ENCODE measurements around the gene MACROH2A1.

DNA sequence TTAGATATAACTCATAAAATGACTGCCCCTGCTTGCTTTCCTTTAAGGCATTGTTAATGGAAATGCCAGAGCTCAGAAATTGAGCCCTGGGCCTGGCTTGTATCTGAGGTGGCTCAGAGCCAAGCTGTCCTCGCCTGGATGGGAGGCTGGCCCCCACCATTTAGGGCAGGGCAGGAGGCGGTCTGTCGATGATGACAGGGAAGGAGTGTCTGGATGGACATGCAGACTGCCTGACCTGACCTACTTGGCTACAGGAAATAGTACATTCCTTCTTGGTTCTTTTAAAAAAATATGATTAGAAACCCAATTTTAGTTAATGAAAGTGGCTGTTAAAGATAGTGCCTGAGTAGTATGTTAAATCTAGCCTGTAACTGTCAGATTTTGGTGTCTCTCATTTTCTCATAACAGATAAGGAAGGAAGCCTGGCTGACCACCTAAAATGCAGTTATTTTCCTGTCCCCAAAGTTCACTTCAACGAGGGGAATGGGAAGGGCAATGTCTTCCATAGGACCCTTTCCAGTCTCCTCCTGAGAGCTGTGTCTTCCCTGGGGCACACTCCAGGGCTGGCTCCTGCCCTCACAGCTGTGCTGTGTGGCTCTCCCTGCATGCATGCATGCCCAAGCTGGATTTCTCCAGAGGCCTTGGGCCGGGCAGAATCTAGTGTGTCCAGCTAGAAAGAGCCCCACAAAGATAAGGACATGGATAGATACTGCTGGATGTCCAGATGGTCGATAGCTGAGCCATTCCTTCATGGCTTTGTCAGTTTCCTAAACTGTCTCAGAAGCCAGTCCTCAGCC is 42.3 kb downstream of the MACROH2A1 start:
- TF ChIP-seq POLR2AphosphoS5 (IDR thresholded peaks at IDR 0.05) = peak in 1 of 3 donors; percentile 24
- TF ChIP-seq, protein P1, sequence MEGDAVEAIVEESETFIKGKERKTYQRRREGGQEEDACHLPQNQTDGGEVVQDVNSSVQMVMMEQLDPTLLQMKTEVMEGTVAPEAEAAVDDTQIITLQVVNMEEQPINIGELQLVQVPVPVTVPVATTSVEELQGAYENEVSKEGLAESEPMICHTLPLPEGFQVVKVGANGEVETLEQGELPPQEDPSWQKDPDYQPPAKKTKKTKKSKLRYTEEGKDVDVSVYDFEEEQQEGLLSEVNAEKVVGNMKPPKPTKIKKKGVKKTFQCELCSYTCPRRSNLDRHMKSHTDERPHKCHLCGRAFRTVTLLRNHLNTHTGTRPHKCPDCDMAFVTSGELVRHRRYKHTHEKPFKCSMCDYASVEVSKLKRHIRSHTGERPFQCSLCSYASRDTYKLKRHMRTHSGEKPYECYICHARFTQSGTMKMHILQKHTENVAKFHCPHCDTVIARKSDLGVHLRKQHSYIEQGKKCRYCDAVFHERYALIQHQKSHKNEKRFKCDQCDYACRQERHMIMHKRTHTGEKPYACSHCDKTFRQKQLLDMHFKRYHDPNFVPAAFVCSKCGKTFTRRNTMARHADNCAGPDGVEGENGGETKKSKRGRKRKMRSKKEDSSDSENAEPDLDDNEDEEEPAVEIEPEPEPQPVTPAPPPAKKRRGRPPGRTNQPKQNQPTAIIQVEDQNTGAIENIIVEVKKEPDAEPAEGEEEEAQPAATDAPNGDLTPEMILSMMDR (IDR thresholded peaks at IDR 0.05) = no peak
